ENCODE data around the gene LYPD6B. TPM values are rescaled to one million over a fixed set of nuclear protein-coding genes. Genes with fewer than 3 reads are reported as not detected.

LYPD6B gene
- polyA plus RNA-seq, 1 of the 3 experiments (the other 2 are of a cell fraction): 18.2 TPM

DNA sequence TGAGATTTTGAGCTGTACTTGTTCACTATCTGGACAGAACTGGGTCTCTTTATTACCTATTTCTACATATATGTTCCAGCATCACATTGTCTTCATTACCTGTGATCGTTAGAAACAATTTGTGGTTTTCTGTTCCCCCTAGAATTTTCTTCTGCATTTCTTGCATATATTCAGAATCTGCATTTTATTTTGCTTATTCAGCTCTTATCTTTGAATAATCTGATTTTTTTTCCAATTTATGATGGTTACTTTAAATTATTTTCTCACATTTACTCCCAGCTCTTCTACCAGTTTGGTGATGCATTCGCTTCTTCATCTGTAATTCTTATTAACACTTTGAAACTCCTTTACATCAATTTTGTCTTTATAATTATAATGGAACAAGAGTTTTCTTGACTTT is 55.1 kb downstream of the LYPD6B start:
- H3K9ac ChIP-seq: no peak overlapping the region; the same call in 1 of the 2 replicates
- WGBS (ENCODE audit: low lambda C conversion rate): 90% methylated on average over 2 of the region's 2 CpGs
- H3K9me2 ChIP-seq: no peaks in the 10 kb centered on the region
- no peak overlapping the region for H2AFZ ChIP-seq (ENCODE audit: low read depth)
- CTCF ChIA-PET: interaction anchor here (1.0 kb wide), 1 partner anchor 236 kb away, joined by 3 read pairs; no protein-coding TSS in a partner anchor
- peaks cover 0 to 19% of the 10 kb centered on the region in 2 experiments; a peak in 2 of 4 replicates for H3K4me1 ChIP-seq (ENCODE audit: control insufficient read depth in 1 of 2, insufficient read depth in 2 of 2, low read depth in 1 of 2, low read length in 1 of 2)
- no peaks in the 10 kb centered on the region for H3K9me3 ChIP-seq
- H3K4me3 ChIP-seq (ENCODE audit: low read depth in 2 of 2, low read length in 1 of 2): no peak overlapping the region
- no peaks in the 10 kb centered on the region for H4K20me1 ChIP-seq (ENCODE audit: insufficient read depth)
- peaks cover 12% of the 10 kb centered on the region for H3F3A ChIP-seq (replicated peaks; ENCODE audit: insufficient read depth)
- TF ChIP-seq RCOR1 (IDR thresholded peaks at IDR 0.05; ENCODE audit: low read length) (no peak), TEAD4 (IDR thresholded peaks at IDR 0.05; ENCODE audit: borderline replicate concordance, insufficient read depth) (no peak), EZH2phosphoT487 (IDR thresholded peaks at IDR 0.05; ENCODE audit: borderline replicate concordance, low read depth) (no peak), GATA2 (CRISPR knock-in tag; IDR thresholded peaks at IDR 0.05) (no peak), FOXM1 (IDR thresholded peaks at IDR 0.05; ENCODE audit: low read depth) (no peak), EP300 (IDR thresholded peaks at IDR 0.05; ENCODE audit: borderline replicate concordance in 1 of 2, low read depth in 1 of 2, low read length in 1 of 2) (no peak), POLR2AphosphoS5 (IDR thresholded peaks at IDR 0.05; ENCODE audit: low read depth, low read length) (no peak), RAD21 (IDR thresholded peaks at IDR 0.05; ENCODE audit: low read length) (no peak), GABPA (IDR thresholded peaks at IDR 0.05; ENCODE audit: low read depth) (no peak), MEF2A (IDR thresholded peaks at IDR 0.05; ENCODE audit: borderline replicate concordance, low read depth) (no peak)
- TF ChIP-seq, protein P1, sequence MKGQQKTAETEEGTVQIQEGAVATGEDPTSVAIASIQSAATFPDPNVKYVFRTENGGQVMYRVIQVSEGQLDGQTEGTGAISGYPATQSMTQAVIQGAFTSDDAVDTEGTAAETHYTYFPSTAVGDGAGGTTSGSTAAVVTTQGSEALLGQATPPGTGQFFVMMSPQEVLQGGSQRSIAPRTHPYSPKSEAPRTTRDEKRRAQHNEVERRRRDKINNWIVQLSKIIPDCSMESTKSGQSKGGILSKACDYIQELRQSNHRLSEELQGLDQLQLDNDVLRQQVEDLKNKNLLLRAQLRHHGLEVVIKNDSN (IDR thresholded peaks at IDR 0.05; ENCODE audit: borderline replicate concordance, low read depth): no peak
- DNase-seq: no peak
- no peaks in the 10 kb centered on the region for H3K36me3 ChIP-seq (replicated peaks in 1 of 2; ENCODE audit: control insufficient read depth in 1 of 2, insufficient read depth in 2 of 2, low read length in 1 of 2)
- 0 out of 2 replicates have a peak overlapping the region, but pooled peaks have one; percentile 17 for H3K4me2 ChIP-seq
- no peaks in the 10 kb centered on the region for H3K27me3 ChIP-seq (ENCODE audit: insufficient read depth)
- no peaks in the 10 kb centered on the region for H3K79me2 ChIP-seq (ENCODE audit: insufficient read depth)
- POLR2A ChIA-PET: no interaction called here
- peak overlapping the region; percentile 52 to 64; a peak in 3 of 4 replicates for H3K27ac ChIP-seq (ENCODE audit: low read depth in 2 of 2, low read length in 1 of 2)

DNA sequence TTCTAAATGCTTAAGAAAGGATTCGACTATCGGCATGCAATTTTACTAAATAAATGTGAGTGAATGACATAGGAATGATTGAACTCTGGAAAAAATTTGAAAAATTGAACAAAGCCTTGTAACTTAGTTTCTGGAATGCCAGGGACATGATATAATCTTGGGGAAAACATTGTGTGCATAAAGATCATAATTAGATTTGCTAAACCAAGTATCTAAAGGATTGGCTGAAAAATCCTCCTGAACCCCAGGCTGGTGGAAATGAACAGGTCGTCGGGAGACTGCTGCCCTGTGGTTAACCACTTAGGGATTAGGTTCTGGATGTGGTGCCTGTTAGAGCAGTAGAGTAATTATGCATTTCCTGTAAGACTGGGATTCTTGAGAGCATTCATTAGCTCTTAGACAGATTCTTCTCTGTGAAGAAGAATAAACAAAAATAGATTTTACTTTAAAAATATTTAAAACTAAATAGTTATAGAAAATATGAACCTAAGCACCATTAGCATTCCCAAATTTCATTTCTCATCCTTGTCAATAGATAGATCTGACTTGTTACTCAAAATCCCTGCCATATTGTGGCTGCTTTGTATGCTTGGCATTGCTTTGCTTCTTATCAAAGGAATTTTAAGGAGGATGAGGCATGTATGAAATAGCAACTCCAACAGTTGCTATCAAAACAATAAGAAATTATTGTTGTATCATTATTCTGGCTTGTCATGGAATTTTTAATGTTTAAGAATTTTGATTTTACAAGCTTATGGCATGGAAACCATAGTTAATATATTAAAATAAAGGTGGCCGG is 55.9 kb downstream of the LYPD6B start:
- no peaks in the 10 kb centered on the region for H3K9me2 ChIP-seq
- no peaks in the 10 kb centered on the region for H3K36me3 ChIP-seq (replicated peaks in 1 of 2; ENCODE audit: control insufficient read depth in 1 of 2, insufficient read depth in 2 of 2, low read length in 1 of 2)
- peak overlapping the region; percentile 17; the same call in 1 of the 2 replicates for H3K4me2 ChIP-seq
- ChIA-PET CTCF (interaction anchor here (1.0 kb wide), 1 partner anchor 235 kb away, joined by 3 read pairs; no protein-coding TSS in a partner anchor), POLR2A (no interaction called here)
- H3K4me1 ChIP-seq (ENCODE audit: control insufficient read depth in 1 of 2, insufficient read depth in 2 of 2, low read depth in 1 of 2, low read length in 1 of 2): peaks cover 0 to 21% of the 10 kb centered on the region in 2 experiments; a peak in 3 of 4 replicates
- H3F3A ChIP-seq (replicated peaks; ENCODE audit: insufficient read depth): peaks cover 12% of the 10 kb centered on the region
- peak overlapping the region; percentile 52 to 64; a peak in 3 of 4 replicates for H3K27ac ChIP-seq (ENCODE audit: low read depth in 2 of 2, low read length in 1 of 2)
- no peaks in the 10 kb centered on the region for H3K27me3 ChIP-seq (ENCODE audit: insufficient read depth)
- WGBS (ENCODE audit: low lambda C conversion rate): 25% methylated on average over 5 of the region's 5 CpGs
- no peaks in the 10 kb centered on the region for H3K79me2 ChIP-seq (ENCODE audit: insufficient read depth)
- H3K9ac ChIP-seq: no peak overlapping the region; the same call in 1 of the 2 replicates
- H3K4me3 ChIP-seq (ENCODE audit: low read depth in 2 of 2, low read length in 1 of 2): no peak overlapping the region
- H4K20me1 ChIP-seq (ENCODE audit: insufficient read depth): no peaks in the 10 kb centered on the region
- no peak overlapping the region for H2AFZ ChIP-seq (ENCODE audit: low read depth)
- no peaks in the 10 kb centered on the region for H3K9me3 ChIP-seq
- no peak for DNase-seq
- TF ChIP-seq GATA2 (CRISPR knock-in tag; IDR thresholded peaks at IDR 0.05): no peak
- TF ChIP-seq, protein P2, sequence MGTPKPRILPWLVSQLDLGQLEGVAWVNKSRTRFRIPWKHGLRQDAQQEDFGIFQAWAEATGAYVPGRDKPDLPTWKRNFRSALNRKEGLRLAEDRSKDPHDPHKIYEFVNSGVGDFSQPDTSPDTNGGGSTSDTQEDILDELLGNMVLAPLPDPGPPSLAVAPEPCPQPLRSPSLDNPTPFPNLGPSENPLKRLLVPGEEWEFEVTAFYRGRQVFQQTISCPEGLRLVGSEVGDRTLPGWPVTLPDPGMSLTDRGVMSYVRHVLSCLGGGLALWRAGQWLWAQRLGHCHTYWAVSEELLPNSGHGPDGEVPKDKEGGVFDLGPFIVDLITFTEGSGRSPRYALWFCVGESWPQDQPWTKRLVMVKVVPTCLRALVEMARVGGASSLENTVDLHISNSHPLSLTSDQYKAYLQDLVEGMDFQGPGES (IDR thresholded peaks at IDR 0.05; ENCODE audit: low read depth, low read length): no peak
- TF ChIP-seq, protein P3, sequence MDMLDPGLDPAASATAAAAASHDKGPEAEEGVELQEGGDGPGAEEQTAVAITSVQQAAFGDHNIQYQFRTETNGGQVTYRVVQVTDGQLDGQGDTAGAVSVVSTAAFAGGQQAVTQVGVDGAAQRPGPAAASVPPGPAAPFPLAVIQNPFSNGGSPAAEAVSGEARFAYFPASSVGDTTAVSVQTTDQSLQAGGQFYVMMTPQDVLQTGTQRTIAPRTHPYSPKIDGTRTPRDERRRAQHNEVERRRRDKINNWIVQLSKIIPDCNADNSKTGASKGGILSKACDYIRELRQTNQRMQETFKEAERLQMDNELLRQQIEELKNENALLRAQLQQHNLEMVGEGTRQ (IDR thresholded peaks at IDR 0.05; ENCODE audit: borderline replicate concordance, low read depth, low read length): no peak
- TF ChIP-seq TEAD4 (IDR thresholded peaks at IDR 0.05; ENCODE audit: borderline replicate concordance, insufficient read depth): peak; percentile 72; the same call in 1 of the 2 replicates
- TF ChIP-seq FOXJ3 (CRISPR knock-in tag; IDR thresholded peaks at IDR 0.05): no peak
- TF ChIP-seq TCF12 (IDR thresholded peaks at IDR 0.05): peak; percentile 65
- TF ChIP-seq, protein P1 (IDR thresholded peaks at IDR 0.05; ENCODE audit: borderline replicate concordance, low read depth): no peak
- no peak for TF ChIP-seq SIN3A (IDR thresholded peaks at IDR 0.05; ENCODE audit: borderline replicate concordance, low read depth, low read length)
- TF ChIP-seq, protein P4, sequence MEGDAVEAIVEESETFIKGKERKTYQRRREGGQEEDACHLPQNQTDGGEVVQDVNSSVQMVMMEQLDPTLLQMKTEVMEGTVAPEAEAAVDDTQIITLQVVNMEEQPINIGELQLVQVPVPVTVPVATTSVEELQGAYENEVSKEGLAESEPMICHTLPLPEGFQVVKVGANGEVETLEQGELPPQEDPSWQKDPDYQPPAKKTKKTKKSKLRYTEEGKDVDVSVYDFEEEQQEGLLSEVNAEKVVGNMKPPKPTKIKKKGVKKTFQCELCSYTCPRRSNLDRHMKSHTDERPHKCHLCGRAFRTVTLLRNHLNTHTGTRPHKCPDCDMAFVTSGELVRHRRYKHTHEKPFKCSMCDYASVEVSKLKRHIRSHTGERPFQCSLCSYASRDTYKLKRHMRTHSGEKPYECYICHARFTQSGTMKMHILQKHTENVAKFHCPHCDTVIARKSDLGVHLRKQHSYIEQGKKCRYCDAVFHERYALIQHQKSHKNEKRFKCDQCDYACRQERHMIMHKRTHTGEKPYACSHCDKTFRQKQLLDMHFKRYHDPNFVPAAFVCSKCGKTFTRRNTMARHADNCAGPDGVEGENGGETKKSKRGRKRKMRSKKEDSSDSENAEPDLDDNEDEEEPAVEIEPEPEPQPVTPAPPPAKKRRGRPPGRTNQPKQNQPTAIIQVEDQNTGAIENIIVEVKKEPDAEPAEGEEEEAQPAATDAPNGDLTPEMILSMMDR (IDR thresholded peaks at IDR 0.05): no peak
- no peak for TF ChIP-seq SMC3 (IDR thresholded peaks at IDR 0.05; ENCODE audit: low read depth, low read length)
- TF ChIP-seq GABPA (IDR thresholded peaks at IDR 0.05; ENCODE audit: low read depth): no peak
- TF ChIP-seq RFX5 (IDR thresholded peaks at IDR 0.05; ENCODE audit: low read length): no peak
- no peak for TF ChIP-seq MXI1 (IDR thresholded peaks at IDR 0.05; ENCODE audit: low read depth, low read length)

Measured in SK-N-SH (cell line).